Amniotic epithelial cell (primary cell): ENCODE measurements around the gene CAV1.

Source experiments
- DNase-seq: peaks from one replicate; pipeline ENCODE4 v3.0.0-alpha.2; 2010; ENCODE audit warnings: low read depth

CAV1 gene

DNA sequence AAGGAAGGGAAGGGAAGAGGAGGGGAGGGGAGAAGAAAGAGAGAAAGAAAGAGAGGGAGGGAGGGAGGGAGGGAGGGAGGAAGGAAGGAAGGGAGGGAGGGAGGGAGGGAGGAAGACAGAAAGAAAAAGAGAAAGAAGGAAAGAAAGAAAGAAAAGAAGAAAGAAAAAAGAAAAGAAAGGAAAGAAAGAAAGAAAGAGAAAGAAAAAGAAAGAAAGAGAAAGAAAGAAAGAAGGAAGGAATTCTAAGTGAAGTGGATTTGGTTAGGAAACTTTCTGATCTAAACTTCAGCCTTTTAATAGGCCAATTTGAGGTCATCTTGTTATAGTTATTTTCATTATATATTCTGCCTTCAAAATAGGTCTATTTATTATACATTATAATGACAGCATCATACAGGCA, 21.0 kb upstream of the CAV1 start:
- DNase-seq: no peak

DNA sequence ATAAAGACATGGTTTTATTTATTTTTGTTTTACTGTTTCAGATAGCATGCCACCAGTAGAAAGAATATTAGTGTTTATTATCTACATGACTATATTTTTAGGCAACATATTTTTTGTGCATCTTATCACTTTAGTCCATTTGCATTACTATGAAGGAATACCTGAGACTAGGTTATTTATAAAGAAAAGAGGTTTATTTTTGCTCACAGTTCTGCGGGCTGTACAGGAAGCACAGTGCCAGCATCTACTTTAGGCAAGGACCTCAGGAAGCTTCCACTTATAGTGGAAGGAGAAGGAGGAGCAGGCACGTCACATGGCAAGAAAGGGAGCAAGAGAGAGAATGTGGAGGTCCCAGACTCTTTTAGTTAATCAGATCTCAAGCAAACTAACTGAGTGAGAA, 19.6 kb upstream of the CAV1 start:
- no peak for DNase-seq

DNA sequence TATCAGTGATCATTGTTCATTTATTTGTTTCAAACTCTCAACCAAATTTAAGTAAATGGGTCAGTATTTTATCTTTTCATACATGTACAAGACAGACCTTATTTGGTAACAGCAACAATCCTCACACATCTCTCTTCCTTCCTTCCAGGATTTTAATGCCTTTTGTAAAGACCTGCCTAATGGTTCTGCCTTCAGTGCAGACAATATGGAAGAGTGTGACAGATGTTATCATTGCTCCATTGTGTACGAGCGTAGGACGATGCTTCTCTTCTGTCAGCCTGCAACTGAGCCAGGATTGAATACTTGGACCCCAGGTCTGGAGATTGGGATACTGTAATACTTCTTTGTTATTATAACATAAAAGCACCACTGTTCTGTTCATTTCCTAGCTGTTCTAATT, 19.0 kb upstream of the CAV1 start:
- no peak for DNase-seq

DNA sequence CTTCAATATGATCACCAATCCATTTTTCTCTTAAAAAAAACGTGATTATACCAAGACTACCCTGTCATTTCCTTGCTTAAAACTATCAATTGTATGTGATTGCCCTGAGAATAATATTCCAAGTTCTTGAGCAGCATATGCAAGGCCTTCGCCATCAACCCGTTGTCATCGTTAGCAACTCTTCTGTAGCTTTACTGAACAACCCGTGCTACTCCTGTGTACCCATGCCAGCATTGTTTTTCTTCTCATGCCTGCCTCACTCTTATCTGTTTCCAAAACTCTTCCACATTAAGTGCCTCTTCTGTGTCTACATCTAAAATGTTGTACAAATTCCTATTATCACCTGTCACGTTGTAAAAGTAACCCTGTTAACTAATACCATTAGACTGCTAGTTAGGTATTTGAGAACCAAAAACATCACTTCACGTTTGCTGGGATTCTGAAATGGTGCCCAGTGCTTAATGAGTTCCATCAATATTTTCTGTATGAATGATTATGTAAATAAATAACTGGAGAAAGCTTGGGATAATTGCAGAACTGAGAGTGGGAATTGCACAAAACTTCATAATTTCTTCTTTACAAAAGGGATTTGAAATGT, 14.8 kb upstream of the CAV1 start:
- DNase-seq: no peak

DNA sequence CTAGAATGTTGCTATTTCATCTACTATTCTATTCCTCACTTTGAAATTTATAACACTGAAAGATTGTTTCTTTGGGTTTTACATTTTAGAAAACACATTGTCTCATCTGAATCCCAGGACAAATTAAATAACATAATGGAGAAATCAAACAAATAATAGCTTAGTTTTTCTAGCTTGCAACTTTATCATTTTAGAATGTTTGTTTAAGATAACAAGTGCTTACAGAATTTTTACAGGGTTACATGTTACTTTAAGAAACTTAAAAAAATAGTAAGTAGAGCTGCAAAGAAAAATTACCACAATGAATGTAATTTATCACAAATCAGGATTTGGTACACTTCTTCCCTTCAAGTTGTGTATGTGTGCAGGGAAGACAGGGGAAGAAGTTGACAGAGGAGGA, 14.0 kb upstream of the CAV1 start:
- no peak for DNase-seq

DNA sequence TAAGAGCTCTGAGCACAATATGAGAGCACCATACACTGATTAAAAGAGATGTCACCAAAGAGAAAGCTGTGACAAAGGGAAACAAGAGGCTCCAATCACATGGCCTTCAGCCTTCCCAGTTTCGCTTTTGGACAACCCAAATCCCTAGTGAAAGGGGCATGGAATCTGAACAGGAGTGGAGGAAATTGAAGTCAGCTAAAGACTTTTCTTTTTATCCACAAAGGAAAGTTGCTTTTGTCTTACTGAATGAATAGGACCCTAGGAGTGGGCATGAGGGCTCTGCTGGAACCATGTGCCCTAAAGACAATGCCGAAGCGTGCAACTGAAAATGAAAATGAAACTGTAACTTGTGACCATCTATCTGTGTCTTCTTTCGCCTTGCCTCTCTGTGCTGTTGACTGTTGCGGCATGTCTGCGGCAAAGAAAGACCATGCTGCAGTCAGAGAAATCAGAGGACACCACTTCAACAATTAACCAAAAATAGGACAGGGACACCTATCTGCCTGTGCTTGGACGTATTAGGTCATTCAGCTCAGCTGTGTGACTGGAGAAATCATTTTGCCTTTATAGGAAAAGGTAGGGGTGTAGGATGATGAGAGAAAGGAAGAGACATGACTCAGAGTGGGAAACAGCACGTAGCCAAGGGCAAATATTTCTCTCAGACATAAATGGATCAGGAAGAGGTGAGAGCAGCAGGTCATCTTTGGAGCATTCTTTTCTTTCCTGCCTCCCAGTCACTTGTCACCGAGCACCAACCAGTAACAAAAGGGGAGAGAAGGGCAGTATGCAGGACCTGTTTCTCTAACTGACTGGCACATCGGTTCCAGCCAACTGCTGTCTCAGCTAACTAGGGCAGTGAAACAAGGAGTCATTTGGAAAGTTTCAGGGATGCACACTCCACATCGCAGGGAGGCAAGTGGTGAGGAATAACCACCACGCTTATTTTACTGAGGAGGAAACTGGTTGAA, 13.0 kb upstream of the CAV1 start:
- peak; percentile 46 for DNase-seq

DNA sequence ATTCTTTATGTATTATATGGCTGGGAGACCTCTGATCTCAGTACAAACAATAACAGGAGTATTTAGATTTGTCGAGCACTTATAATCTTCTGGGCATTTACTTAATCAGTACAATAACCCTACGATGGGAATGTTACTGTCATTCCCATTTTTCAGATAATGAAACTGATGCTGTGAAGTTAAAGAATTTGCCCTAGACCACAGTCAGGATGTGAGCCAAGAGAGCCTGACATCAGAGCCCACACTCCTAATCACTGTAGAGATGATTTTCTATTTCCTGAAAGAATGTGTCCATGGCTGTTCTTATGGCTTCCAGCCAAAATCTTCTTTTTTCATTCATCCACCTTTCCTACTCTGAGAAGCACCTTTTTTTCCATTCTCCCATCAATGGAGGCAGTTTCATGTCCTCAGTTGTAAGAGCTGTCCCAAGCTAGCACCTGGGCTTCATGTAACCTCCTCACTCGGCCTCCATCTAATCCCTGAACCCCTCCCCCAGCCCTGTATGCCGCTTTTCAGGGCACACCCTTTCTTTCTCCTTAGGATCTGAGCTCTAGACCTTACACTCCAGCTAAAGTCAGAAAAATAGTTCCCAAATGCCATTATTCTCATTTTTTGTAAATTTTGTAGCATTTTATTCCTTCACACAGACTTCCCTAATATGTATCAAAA, 12.2 kb upstream of the CAV1 start:
- DNase-seq: peak; percentile 75

DNA sequence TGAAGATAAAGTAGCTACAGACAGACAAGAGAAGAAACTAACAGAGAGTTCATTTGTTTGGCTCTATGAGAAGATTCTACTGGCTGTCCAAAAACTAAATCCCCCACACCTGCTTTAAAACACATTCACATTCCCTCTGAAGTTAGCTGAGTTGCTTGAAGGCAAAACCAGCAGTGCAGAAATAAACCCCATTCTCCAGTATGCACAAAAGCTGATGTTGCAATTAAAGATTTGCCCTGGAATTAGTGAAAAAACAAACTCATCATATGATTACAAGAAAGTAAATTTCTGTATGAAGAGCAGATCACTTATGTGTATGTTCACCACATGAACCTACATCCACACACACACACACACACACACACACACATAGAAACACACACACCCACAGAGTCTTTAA, 9.3 kb upstream of the CAV1 start:
- no peak for DNase-seq

DNA sequence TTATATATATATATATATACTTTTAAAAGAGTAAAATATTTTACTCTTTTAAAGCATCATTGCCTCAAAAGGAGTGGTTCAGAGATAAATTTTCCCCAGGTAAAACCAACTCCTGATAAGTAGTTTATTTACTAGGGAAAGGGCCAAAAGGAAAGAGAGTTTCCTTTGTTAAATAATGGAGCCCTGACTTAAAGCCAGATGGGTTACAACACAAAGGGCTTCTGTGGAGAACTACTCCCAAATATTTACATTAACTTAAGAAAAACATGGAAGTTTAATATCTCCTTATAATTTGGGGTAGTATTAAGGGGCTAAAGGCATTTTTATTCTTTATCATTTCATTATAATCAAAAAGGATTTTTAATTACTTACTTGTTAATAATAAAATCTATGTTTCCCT, 8.5 kb upstream of the CAV1 start:
- no peak for DNase-seq

DNA sequence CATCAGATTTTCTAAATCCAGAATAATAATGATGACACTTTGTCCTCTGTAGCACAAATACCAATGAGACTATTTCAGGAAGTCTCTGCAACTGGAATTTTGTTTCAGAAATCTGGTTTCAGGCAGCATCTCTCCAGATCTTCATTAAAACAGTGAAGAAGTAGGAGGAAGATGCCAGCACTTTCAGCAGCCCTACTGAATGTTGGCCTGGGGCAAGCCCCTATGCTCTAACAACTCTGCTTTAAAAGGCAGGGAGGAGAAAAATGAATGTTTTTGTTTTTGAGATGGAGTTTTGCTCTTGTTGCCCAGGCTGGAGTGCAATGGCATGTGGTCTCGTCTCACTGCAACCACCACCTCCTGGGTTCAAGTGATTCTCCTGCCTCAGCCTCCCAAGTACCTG, 7.2 kb upstream of the CAV1 start:
- no peak for DNase-seq

DNA sequence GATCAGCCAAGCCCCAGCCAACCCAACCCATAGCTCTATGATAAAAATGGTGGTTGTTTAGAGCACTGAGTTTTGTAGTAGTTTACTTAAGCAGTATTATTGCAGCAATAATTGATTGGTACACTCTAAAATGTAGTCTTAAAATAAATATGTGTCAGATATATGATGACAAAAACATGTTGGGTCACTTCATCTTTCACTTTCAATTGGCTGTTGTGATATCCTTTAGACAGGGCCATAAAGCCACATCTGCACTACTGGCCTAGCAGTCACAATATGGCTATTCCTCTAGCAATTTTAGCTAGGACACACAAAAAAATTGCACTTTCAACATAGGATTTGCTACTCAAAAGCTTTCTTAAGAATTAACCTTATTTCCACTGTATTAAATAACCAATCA, 5.9 kb upstream of the CAV1 start:
- DNase-seq: no peak

DNA sequence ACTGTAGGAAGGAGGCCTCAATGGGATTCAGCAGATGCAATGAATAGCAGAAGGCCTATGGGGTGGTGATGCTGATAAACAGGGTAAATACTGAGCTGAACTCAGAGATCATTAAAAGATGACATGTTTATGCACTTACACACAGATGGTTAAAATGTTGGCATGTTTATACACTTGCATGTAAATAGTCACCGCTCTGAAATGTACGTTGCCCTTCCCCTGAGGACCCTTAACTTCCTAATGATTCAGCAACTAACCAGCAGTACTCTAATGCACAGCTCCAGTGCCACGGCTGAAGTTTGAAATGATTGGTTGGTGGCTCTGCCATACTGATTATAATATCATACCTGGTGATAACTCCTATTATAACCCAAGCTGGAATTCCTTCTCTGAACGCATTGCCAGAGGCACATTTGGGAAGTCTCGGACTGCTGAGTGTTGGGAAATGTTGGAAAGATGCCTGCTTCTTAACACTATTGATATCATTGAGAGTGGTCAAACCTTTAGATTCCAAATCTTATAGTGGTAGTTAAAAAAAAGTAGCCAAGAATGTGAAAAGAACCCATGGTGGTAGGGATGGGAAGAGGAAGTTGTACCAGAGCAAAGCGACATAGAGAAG, 3.7 kb upstream of the CAV1 start:
- DNase-seq: no peak

DNA sequence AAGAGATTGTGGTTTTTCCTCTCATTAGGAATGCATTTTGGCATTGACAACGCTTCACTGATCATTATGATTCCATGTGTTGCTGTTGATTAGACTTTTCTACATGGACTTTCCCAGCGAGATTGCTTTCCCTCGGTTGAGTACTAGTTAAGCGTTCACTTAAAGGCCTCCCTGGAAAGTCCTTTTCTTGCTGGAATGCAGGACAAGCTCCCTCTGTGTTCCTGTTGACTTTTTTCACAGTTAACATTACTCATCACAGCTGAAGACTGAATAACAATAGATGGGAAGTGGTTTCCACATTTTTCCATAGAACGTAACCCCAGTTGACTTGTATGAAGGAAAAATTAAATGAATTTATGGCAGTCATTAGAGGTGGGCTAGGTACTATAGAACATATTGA, 2.6 kb upstream of the CAV1 start:
- DNase-seq: peak; percentile 84

DNA sequence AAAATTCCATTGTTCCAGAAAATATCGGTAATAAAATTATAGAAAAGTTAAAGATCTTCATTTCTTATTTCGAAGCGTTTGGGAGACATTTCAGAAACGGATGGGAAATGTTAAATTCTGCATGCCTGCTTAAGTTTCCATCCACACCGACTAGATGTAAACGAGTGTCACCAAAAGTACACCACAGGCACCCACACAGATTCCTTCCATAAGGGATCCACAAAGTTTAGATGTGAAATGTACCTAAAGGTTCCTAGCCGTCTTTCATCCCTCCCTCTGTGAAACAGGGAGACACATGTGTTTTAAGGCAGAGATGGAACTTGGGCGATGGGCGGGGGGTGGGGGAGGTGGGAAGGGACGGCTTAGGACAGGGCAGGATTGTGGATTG, 621 bp upstream of the CAV1 start:
- no peak for DNase-seq

DNA sequence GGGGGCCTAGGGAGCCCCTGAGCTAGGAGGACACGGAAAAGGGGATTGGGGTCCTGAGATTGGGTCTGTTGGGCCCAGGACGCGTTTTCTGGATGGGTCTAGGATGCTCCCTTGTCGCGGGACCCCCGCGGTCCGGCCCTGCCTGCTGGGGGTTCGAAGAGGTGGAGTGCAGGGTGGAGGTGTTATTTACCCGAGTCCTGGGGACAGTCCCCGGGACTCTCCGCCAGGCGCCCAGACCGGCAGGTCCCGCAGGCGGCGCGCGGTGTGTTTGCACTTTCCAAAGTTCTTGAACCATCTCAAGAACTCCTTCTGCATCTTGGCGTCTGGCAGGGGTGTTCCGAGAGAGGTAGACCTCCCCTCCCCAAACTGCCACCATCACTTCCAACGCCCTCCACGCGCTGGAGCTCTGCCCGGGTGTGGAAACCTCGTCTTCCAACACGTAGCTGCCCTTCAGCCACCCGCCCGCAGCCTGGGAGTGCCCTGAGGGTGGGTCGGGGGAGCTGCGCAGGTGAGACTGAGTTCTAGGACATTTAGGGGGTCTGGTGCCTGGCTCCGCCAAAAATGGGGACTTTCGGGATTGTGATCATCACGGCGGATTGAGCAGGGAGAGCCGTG, 569 bp downstream of the CAV1 start:
- no peak for DNase-seq

DNA sequence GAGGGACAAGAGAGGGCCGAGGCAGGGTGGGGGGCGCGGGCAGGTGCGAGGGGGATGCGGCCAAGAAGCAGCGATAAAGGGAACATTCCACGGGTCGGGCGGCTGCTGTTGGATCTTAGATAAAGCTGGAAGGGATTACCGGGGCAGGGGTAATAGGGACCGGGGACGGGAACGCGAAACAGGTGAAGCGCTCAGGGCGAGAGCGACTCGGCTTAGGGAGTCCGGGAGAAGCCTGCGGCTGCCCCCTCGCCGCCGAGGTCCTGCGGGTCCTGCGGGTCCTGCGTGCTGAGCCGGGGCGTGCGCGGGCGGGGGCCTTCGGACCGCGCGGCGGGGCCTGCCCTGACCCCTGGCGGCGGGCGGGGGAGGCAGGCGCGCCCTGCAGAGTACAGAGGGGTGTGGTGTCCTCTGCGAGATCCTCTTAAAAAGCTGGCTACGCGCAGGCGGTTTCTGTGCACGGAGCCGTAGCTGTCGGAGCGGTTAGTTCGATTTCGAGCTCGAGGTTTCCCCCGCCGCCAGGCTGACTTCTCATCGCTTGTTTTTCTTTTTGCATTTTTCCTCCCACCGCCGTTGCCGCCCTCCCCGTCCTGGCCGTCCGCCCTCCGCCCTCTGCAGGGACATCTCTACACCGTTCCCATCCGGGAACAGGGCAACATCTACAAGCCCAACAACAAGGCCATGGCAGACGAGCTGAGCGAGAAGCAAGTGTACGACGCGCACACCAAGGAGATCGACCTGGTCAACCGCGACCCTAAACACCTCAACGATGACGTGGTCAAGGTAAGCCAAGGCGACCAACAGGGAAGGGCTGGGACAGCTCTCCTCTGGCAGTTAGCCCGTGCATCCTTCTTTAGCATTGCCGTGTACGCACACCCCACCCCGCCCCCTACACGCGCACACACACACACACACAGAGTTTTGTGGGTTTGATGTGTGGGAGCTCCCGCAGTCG, 1.4 kb downstream of the CAV1 start:
- peak; percentile 69 for DNase-seq

DNA sequence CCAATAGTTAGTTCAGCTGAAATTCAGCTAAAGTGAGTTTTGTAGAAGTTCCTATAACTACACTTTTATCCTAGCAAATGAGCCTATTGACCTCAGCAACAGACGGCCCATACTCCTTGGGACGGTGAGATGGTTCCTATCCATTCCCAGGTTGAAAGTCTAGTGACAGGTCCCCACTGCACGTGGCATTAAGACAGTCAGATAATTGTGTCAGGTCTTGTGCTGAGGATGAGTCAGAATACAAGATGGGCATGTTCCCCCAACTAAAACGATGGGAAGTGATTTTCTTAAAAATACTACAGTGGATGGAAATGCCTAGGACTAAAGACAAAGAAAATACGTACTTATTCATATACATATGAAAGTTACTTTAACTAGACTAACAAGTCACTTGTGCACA, 2.1 kb downstream of the CAV1 start:
- DNase-seq: no peak

DNA sequence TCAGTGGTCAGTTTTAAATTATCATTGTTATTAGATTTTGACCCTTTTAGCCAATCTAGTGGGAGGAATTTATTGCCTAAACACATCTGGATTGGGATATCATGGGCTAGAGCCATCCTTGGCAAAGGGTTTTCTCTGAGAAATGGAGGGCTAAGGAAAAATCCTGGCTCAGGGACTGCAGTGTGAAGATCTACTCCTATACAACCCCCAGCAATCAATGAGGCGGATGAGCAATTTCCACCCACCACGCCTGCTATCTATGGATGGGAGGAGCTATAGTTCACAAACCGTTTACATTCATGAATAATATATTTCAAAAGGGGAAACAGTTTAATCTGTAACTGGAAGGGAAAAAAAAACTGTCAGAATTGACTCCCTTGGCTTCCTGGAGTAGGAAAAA, 2.7 kb downstream of the CAV1 start:
- no peak for DNase-seq

DNA sequence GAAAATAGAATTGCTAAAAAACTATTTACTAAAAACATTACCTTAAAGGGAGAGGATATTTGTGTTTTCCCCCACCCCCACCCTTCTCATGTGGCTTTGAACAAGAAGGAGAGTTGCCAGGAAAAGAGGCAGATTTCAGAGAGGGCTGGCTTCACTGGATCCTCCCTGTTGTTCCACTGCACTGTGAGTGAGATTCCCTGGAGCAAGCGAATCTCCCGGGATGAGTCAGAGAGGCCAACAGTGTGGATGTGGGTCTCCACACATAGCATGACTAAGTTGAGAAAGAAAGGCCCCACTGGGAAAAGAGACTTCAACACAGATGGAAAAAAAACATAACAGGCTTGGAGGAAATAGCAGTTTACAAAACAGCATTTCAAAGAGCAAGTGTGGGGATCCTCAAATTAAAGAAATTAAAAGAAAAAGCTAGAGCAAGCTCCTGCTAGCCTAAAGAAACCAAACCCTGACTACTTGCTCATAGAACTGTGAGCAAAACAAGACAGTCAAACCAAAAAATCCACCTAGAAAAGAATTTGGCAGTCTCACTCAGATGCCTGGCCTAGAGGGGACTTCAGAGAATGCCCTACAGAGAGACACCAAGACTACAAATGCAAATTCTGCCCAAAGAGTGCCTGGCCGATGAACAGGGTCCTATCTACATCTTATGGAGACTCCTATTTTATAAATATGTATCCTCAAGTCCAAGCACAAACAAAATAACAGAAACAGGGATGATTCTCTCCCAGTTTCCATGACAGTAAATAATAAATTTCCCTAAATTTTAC, 3.4 kb downstream of the CAV1 start:
- DNase-seq: peak; percentile 97

DNA sequence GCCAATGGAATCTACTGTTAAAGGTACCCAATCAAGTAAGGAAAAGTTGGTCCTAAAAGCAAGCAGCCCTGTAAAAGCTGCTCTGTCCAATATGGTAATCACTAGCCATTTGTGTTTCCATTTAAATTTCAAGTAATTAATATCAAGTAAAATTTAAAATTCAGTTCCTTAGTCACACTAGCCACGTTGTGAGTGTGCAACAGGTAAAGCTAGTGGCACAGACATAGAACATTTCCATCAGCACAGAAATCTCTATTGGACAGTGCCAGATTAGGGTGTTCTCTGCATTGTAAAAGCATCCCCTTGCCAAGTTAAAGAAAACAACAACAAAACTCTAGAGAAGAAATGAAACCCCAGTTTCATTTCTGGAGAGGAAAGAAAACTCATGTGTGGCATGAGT, 4.4 kb downstream of the CAV1 start:
- no peak for DNase-seq
